GM21786 (cell line): ENCODE data around the gene DIP2C.
"Not testable (repeated sequence)": the region's sequence is repeated elsewhere in the genome, so short reads cannot be mapped to it uniquely, and the experiment has no call there.

Experiments
- ATAC-seq: cut with Tn5 transposase; IDR thresholded peaks from one replicate; pipeline ENCODE4 v1.9.1; 2021; ENCODE audit not compliant: unreplicated experiment

DIP2C gene

GRCh38 chr10:343231-344220 lies 345.9 kb downstream of the DIP2C start:
- no peak for ATAC-seq

DNA sequence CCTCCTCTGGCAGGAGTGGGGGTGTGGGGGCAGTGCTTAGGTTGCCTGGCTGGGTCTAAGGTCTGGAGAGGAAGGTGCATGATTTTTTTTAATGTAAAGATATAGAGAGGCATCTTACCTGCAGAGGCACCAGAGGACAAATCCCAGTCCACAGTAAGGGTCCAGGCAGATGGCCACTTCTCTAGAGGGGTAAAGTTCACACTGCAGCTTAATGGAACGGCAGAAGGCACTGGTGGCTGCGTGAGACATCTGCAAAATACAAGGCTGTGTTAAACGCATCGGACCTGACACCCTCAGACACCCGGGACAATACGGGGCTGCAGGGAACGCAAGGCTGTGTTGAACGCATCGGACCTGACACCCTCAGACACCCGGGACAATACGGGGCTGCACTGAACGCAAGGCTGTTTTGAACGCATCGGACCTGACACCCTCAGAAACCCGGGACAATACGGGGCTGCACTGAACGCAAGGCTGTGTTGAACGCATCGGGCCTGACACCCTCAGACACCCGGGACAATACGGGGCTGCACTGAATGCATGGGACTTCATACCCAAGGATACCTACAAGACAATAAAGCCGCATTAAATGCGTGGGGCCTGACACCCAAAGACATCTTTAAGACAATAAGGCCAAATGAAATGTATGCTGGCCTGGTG lies 348.3 kb downstream of the DIP2C start:
- ATAC-seq: no peak

DNA sequence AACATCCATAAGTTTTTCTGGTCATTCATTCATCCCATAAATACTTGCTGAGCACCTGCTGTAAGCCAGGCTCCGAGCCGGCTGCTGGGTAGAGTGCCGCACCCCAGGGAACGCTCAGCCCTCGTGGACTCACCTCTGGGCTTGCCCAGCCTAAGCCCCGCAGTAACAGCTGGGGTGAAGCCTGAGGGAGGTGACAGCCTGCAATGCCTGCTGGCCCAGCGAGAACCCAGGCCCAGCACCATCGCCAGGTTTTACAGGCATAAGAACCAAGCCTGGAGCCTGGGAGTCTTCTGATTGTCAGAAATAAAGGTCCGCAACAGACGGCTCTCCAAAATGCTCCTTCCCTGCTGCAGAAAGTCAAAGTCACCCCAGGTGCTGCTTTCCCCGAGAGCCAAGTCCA lies 348.8 kb downstream of the DIP2C start:
- ATAC-seq: no peak

GRCh38 chr10:339038-339391 lies 350.5 kb downstream of the DIP2C start:
- ATAC-seq: no peak

DNA sequence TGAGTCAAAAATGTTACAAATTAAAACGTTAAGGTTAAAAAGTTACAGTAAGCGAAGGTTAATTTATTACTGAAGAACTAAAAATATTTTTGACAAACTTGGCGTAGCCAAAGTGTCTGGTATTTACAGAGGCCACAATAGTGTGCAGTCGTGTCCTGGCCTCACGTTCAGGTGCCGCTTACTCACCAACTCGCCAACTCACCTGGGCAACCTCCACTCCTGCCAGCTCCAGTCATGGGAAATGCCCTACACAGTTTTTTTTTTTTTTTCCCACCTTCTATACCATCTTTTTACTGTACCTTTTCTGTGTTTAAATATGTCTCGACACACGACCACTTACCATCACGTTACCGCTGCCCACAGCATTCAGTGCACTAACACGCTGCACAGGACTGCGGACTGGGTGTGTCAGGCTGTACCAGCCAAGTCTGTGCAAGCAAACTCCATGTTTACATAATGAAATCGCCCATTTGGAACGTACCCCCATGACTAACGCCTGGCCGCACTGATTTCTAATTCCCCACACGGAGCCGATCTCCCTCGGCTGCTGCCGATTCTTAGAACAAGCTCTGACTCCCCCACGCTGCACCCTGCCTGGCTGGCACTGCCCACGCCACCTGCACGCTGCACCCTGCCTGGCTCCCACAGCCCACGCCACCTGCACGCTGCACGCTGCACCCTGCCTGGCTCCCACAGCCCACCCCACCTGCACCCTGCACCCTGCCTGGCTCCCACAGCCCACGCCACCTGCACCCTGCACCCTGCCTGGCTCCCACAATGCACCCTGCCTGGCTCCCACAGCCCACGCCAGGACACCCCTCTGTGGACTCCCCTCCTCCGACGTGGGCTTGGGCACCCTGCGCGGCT lies 351.1 kb downstream of the DIP2C start:
- ATAC-seq: no peak

- no peak for ATAC-seq
Observed at GRCh38 chr10:336247-336646, 353.2 kb downstream of the DIP2C start.

- no peak for ATAC-seq
Observed at GRCh38 chr10:335151-335800, 354.2 kb downstream of the DIP2C start.

GRCh38 chr10:331186-331585 lies 358.3 kb downstream of the DIP2C start:
- ATAC-seq: no peak

- no peak for ATAC-seq
Observed at GRCh38 chr10:329361-330099, 359.9 kb downstream of the DIP2C start.

GRCh38 chr10:327889-328852 lies 361.3 kb downstream of the DIP2C start:
- ATAC-seq: no peak

DNA sequence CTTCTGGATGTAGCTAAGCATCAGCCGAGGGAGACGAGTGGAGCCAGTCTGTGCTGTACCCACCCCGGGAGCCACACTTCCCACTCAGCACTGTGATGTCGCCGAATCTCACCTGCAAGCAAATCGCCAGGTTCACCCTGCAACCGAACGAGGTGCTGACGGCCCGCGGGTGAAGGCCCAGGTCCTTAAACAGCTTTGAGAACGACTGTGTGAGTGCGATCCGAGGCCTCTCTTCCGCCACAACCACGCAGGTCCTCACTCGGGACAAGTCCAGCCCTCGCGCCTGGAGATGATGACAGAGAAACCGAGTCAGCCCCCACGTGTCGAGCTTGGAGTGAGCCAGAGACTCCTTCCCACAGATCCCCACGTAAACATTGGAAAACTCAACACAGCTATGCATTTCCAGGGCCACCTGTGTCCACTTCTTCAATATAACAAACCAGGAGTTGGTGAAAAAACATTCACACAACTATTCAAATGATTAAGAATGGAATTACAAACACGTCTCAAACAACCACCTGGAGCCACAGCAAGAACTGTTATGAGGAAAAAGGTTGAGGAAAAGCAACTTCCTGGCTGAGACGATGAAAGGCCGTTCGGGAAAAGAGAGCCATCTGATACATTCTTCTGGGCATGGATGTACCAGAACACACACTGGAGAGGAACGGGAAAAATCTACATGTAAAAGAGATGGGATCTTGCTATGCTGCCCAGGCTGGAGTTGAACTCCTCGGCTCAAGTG lies 362.4 kb downstream of the DIP2C start:
- no peak for ATAC-seq

GRCh38 chr10:326350-326749 lies 363.1 kb downstream of the DIP2C start:
- no peak for ATAC-seq

GRCh38 chr10:325282-325681 lies 364.2 kb downstream of the DIP2C start:
- no peak for ATAC-seq

- no peak for ATAC-seq
Observed at GRCh38 chr10:324593-324992, 364.9 kb downstream of the DIP2C start.

DNA sequence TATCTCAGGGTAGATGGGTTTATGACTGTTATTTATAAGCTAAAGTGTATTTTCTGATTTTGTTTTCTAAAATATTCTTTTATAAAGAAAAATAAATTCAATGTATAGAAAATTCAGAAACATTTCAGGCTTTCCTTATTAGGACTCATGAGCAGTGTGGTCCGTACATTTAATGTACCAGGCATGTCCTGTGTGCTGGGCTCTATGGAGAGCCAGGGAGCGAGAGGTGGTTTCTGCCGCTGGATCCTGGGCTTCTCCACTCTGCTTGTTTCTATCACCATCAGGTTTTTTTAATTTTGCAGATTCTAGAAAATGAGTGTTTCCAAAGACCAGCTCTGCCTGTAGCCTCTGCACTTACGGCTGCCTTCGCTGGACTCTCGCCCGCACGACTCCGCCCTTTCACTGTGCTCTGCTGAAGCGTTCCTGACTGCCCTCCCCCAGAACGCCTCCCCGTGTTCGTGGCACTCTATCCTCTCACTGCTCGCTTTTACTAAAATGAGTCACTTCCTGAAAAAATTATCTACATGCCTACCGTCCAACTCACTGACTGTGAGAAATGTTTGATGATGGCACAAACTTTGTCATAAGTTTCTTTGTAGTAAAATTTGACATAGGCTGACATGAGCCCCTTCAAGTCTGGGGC lies 365.7 kb downstream of the DIP2C start:
- peak; percentile 98 for ATAC-seq

DNA sequence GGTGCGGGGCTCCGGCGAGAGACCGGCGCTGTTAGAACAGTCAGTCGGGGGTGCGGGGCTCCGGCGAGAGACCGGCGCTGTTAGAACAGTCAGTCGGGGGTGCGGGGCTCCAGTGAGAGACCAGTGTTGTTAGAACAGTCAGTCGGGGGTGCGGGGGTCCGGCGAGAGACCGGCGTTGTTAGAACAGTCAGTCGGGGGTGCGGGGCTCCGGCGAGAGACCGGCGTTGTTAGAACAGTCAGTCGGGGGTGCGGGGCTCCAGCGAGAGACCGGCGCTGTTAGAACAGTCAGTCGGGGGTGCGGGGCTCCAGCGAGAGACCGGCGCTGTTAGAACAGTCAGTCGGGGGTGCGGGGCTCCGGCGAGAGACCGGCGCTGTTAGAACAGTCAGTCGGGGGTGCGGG lies 366.4 kb downstream of the DIP2C start:
- ATAC-seq: not testable (repeated sequence)

DNA sequence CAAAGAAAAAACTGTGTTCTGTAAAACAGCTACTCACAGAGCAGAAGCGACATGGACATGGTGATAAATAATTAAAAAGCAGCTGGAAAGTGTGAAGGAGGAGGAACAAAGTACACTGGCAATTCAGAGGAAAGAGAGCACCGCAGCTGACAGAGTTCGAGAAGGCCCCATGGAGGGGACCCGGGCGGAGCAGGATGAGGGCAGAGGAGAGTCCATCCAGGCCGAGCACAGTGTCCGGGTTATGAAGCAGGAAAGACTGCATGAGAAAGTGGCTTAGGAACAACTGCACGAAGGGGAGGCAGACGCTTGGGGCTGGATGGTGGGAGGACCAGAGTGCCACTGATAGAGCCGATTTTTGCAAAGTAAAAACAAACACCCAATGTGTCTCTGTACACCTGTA lies 368.7 kb downstream of the DIP2C start:
- no peak for ATAC-seq

DNA sequence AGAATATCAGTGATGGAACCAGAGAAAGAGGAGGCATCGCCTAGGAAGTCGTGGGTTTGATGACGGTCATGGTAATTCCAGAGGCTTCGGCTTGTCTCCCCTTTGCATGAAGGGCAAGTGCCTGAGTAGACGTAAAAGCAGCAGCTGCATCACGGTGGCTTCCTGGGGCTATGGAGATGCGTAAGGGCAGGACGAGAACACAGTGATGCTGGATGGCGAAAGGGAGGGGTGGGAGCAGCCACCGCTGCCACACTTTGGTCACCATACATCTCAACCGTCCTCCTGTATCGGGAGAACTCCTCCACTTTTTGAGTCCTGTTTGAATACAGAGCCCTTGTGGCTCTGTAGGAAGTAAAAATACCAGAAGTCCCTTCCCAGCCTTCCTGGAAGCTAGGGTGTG lies 371.5 kb downstream of the DIP2C start:
- ATAC-seq: no peak
